GM23338 (cell line): ENCODE results near the gene CROCC2. TPM values are rescaled to one million over a fixed set of nuclear protein-coding genes. Genes with fewer than 3 reads are reported as not detected.

Source experiments
- ATAC-seq: fragments of 200-7000 bp; cut with Tn5 transposase; 3 replicates; pipeline ENCODE4 v1.9.1; 2020
- DNase-seq: peaks from one replicate; pipeline ENCODE4 v3.0.0-alpha.2; 2015; ENCODE audit warnings: low spot score
- H2AFZ ChIP-seq: fragments of 200-600 bp; sonication (generic); 2 replicates; pipeline ENCODE4 v1.8.0; 2016; ENCODE audit warnings: antibody characterized with exemption, mild to moderate bottlenecking, moderate library complexity
- H3F3A ChIP-seq: fragments of 200-600 bp; sonication (generic); replicated peaks from 2 replicates; pipeline ENCODE4 v1.8.0; 2017; ENCODE audit warnings: antibody characterized with exemption, mixed run types, low read depth
- H3K27ac ChIP-seq: fragments of 200-600 bp; sonication (generic); 2 replicates; pipeline ENCODE4 v1.6.1; 2016; ENCODE audit warnings: low read depth
- H3K27me3 ChIP-seq: fragments of 200-600 bp; sonication (generic); 2 replicates; pipeline ENCODE4 v1.8.0; 2016; ENCODE audit warnings: mild to moderate bottlenecking, mixed run types, moderate library complexity; ENCODE audit not compliant: insufficient read depth
- H3K36me3 ChIP-seq: fragments of 200-600 bp; sonication (generic); 2 replicates; pipeline ENCODE4 v1.8.0; 2016; ENCODE audit warnings: mild to moderate bottlenecking; ENCODE audit not compliant: insufficient read depth
- H3K4me1 ChIP-seq: fragments of 200-600 bp; sonication (generic); 2 replicates; pipeline ENCODE4 v1.8.0; 2016; ENCODE audit warnings: mild to moderate bottlenecking, moderate library complexity; ENCODE audit not compliant: insufficient read depth
- H3K4me2 ChIP-seq: fragments of 200-600 bp; sonication (generic); 2 replicates; pipeline ENCODE4 v1.7.1; 2017; ENCODE audit warnings: mixed run types
- H3K4me3 ChIP-seq: fragments of 200-600 bp; sonication (generic); 2 replicates; pipeline ENCODE4 v1.6.1; 2016; ENCODE audit warnings: mixed run types
- H3K79me2 ChIP-seq: fragments of 200-600 bp; sonication (generic); replicated peaks from 2 replicates; pipeline ENCODE4 v1.8.0; 2017; ENCODE audit warnings: mild to moderate bottlenecking; ENCODE audit not compliant: insufficient read depth
- H3K9me2 ChIP-seq: fragments of 200-600 bp; sonication (generic); 2 replicates; pipeline ENCODE4 v1.8.0; 2017; ENCODE audit not compliant: insufficient read depth
- H4K20me1 ChIP-seq: fragments of 200-600 bp; sonication (generic); replicated peaks from 2 replicates; pipeline ENCODE4 v1.8.0; 2017; ENCODE audit warnings: mild to moderate bottlenecking; ENCODE audit not compliant: insufficient read depth
- H3K27ac Mint-ChIP-seq: 2 replicates; pipeline ENCODE4 v1.8.0; 2020; ENCODE audit warnings: inconsistent platforms, mild to moderate bottlenecking, moderate library complexity, mixed read lengths
- H3K27me3 Mint-ChIP-seq: 3 replicates; pipeline ENCODE4 v1.8.0; 2022; ENCODE audit warnings: low read depth, mild to moderate bottlenecking, moderate library complexity, mixed read lengths, inconsistent platforms; ENCODE audit not compliant: insufficient read depth, poor library complexity
- H3K36me3 Mint-ChIP-seq: 3 replicates; pipeline ENCODE4 v1.8.0; 2021; ENCODE audit warnings: low read depth, mild to moderate bottlenecking, inconsistent platforms, moderate library complexity, mixed read lengths
- H3K4me1 Mint-ChIP-seq: 3 replicates; pipeline ENCODE4 v1.8.0; 2020; ENCODE audit warnings: mild to moderate bottlenecking, inconsistent platforms, mixed read lengths
- H3K4me3 Mint-ChIP-seq: 3 replicates; pipeline ENCODE4 v1.8.0; 2021; ENCODE audit warnings: moderate library complexity, mild to moderate bottlenecking, inconsistent platforms, mixed read lengths
- H3K9me3 Mint-ChIP-seq: 3 replicates; pipeline ENCODE4 v1.8.0; 2020; ENCODE audit warnings: moderate library complexity, mild to moderate bottlenecking, inconsistent platforms, mixed read lengths
- CREB1 ChIP-seq: fragments of 250-450 bp; sonication (Bioruptor Pico); IDR thresholded peaks from 2 replicates; pipeline ENCODE4 v1.5.0; 2020; ENCODE audit warnings: low read depth, mild to moderate bottlenecking, moderate library complexity
- EZH2 ChIP-seq: fragments of 200-600 bp; sonication (generic); IDR thresholded peaks from one replicate; pipeline ENCODE4 v1.8.0; 2017; ENCODE audit warnings: antibody characterized with exemption, mild to moderate bottlenecking, low read depth; ENCODE audit not compliant: unreplicated experiment
- EZH2phosphoT487 ChIP-seq: fragments of 200-600 bp; sonication (generic); IDR thresholded peaks from one replicate; pipeline ENCODE4 v1.8.1; 2018; ENCODE audit warnings: antibody characterized with exemption; ENCODE audit not compliant: unreplicated experiment
- JUNB ChIP-seq: IDR thresholded peaks from one replicate; pipeline ENCODE4 v1.6.1; 2016; ENCODE audit warnings: antibody characterized with exemption; ENCODE audit not compliant: unreplicated experiment
- NANOG ChIP-seq: IDR thresholded peaks from 2 replicates; pipeline ENCODE4 v1.6.1; 2016; ENCODE audit warnings: antibody characterized with exemption, borderline replicate concordance
- POLR2AphosphoS5 ChIP-seq: IDR thresholded peaks from 2 replicates; pipeline ENCODE4 v1.6.1; 2016; ENCODE audit warnings: antibody characterized with exemption, low read depth
- STAT1 ChIP-seq: IDR thresholded peaks from one replicate; pipeline ENCODE4 v1.6.1; 2016; ENCODE audit warnings: antibody characterized with exemption; ENCODE audit not compliant: unreplicated experiment
- ZNF114 ChIP-seq: fragments of 250-450 bp; sonication (Bioruptor Pico); IDR thresholded peaks from 2 replicates; pipeline ENCODE4 v1.5.0; 2020; ENCODE audit warnings: mild to moderate bottlenecking, moderate library complexity
- ZNF331 ChIP-seq: fragments of 250-450 bp; sonication (Bioruptor Pico); IDR thresholded peaks from 2 replicates; pipeline ENCODE4 v1.5.0; 2020; ENCODE audit warnings: low read depth, mild to moderate bottlenecking, moderate library complexity
- polyA plus RNA-seq: library from polyadenylated mRNA; unstranded; fragments of >200 nt; fragmentation: Nextera tagmentation; extraction: Ambion mirVana; gene quantifications from 2 replicates; pipeline ENCODE4 v1.2.1, GENCODE V29; 2016
- total RNA-seq: library from RNA; depleted of rRNA; stranded (reverse); fragments of >200 nt; shearing (Covaris generic); gene quantifications from 2 replicates; pipeline ENCODE4 v1.2.3, GENCODE V29; 2014
- TF ChIP-seq, protein P1 (sequence below): fragments of 250-450 bp; sonication (Bioruptor Pico); IDR thresholded peaks from 2 replicates; pipeline ENCODE4 v1.5.0; 2020; ENCODE audit warnings: mild to moderate bottlenecking, moderate library complexity
- TF ChIP-seq, protein P2 (sequence below): IDR thresholded peaks from one replicate; pipeline ENCODE4 v1.6.1; 2018; ENCODE audit warnings: antibody characterized with exemption; ENCODE audit not compliant: unreplicated experiment
- TF ChIP-seq, protein P3 (sequence below), 2 experiments: fragments of 200-600 bp in 1 of 2; sonication (generic) in 1 of 2; conservative IDR thresholded peaks; 2 replicates each; pipeline versions ENCODE4 v1.5.1 to v1.6.1; 2016 to 2017; ENCODE audit warnings: antibody characterized with exemption in 2 of 2, low read depth in 2 of 2, mild to moderate bottlenecking in 2 of 2, moderate library complexity in 1 of 2
- TF ChIP-seq, protein P4 (sequence below): IDR thresholded peaks from 2 replicates; pipeline ENCODE4 v1.6.1; 2016; ENCODE audit warnings: antibody characterized with exemption

CROCC2 gene
- total and polyA plus RNA-seq, 2 experiments from 2014 or later: not detected

- no peak overlapping the region for H3K4me2 ChIP-seq
- H3K36me3 Mint-ChIP-seq: no peaks in the 10 kb centered on the region
- H3K4me1 Mint-ChIP-seq: 0 out of 3 replicates have a peak, but pooled peaks cover 2% of the 10 kb centered on the region
- peaks cover 6% of the 10 kb centered on the region; the same call in 1 of the 2 replicates for H3K27me3 ChIP-seq
- no peak overlapping the region for H3K4me3 ChIP-seq
- DNase-seq (no peak), ATAC-seq (no peak)
- TF ChIP-seq, protein P1, sequence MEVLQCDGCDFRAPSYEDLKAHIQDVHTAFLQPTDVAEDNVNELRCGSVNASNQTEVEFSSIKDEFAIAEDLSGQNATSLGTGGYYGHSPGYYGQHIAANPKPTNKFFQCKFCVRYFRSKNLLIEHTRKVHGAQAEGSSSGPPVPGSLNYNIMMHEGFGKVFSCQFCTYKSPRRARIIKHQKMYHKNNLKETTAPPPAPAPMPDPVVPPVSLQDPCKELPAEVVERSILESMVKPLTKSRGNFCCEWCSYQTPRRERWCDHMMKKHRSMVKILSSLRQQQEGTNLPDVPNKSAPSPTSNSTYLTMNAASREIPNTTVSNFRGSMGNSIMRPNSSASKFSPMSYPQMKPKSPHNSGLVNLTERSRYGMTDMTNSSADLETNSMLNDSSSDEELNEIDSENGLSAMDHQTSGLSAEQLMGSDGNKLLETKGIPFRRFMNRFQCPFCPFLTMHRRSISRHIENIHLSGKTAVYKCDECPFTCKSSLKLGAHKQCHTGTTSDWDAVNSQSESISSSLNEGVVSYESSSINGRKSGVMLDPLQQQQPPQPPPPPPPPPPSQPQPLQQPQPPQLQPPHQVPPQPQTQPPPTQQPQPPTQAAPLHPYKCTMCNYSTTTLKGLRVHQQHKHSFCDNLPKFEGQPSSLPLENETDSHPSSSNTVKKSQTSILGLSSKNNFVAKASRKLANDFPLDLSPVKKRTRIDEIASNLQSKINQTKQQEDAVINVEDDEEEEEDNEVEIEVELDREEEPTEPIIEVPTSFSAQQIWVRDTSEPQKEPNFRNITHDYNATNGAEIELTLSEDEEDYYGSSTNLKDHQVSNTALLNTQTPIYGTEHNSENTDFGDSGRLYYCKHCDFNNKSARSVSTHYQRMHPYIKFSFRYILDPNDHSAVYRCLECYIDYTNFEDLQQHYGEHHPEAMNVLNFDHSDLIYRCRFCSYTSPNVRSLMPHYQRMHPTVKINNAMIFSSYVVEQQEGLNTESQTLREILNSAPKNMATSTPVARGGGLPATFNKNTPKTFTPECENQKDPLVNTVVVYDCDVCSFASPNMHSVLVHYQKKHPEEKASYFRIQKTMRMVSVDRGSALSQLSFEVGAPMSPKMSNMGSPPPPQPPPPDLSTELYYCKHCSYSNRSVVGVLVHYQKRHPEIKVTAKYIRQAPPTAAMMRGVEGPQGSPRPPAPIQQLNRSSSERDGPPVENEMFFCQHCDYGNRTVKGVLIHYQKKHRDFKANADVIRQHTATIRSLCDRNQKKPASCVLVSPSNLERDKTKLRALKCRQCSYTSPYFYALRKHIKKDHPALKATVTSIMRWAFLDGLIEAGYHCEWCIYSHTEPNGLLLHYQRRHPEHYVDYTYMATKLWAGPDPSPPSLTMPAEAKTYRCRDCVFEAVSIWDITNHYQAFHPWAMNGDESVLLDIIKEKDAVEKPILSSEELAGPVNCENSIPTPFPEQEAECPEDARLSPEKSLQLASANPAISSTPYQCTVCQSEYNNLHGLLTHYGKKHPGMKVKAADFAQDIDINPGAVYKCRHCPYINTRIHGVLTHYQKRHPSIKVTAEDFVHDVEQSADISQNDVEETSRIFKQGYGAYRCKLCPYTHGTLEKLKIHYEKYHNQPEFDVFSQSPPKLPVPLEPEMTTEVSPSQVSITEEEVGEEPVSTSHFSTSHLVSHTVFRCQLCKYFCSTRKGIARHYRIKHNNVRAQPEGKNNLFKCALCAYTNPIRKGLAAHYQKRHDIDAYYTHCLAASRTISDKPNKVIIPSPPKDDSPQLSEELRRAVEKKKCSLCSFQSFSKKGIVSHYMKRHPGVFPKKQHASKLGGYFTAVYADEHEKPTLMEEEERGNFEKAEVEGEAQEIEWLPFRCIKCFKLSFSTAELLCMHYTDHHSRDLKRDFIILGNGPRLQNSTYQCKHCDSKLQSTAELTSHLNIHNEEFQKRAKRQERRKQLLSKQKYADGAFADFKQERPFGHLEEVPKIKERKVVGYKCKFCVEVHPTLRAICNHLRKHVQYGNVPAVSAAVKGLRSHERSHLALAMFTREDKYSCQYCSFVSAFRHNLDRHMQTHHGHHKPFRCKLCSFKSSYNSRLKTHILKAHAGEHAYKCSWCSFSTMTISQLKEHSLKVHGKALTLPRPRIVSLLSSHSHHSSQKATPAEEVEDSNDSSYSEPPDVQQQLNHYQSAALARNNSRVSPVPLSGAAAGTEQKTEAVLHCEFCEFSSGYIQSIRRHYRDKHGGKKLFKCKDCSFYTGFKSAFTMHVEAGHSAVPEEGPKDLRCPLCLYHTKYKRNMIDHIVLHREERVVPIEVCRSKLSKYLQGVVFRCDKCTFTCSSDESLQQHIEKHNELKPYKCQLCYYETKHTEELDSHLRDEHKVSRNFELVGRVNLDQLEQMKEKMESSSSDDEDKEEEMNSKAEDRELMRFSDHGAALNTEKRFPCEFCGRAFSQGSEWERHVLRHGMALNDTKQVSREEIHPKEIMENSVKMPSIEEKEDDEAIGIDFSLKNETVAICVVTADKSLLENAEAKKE (CRISPR knock-in tag): no peak
- TF ChIP-seq ZNF331 (CRISPR knock-in tag) (no peak), EZH2phosphoT487 (no peak), EZH2 (no peak), JUNB (no peak), NANOG (no peak), CREB1 (no peak), STAT1 (no peak), ZNF114 (CRISPR knock-in tag) (no peak), POLR2AphosphoS5 (no peak)
- TF ChIP-seq, protein P2, sequence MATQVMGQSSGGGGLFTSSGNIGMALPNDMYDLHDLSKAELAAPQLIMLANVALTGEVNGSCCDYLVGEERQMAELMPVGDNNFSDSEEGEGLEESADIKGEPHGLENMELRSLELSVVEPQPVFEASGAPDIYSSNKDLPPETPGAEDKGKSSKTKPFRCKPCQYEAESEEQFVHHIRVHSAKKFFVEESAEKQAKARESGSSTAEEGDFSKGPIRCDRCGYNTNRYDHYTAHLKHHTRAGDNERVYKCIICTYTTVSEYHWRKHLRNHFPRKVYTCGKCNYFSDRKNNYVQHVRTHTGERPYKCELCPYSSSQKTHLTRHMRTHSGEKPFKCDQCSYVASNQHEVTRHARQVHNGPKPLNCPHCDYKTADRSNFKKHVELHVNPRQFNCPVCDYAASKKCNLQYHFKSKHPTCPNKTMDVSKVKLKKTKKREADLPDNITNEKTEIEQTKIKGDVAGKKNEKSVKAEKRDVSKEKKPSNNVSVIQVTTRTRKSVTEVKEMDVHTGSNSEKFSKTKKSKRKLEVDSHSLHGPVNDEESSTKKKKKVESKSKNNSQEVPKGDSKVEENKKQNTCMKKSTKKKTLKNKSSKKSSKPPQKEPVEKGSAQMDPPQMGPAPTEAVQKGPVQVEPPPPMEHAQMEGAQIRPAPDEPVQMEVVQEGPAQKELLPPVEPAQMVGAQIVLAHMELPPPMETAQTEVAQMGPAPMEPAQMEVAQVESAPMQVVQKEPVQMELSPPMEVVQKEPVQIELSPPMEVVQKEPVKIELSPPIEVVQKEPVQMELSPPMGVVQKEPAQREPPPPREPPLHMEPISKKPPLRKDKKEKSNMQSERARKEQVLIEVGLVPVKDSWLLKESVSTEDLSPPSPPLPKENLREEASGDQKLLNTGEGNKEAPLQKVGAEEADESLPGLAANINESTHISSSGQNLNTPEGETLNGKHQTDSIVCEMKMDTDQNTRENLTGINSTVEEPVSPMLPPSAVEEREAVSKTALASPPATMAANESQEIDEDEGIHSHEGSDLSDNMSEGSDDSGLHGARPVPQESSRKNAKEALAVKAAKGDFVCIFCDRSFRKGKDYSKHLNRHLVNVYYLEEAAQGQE: no peak
- TF ChIP-seq, protein P3, sequence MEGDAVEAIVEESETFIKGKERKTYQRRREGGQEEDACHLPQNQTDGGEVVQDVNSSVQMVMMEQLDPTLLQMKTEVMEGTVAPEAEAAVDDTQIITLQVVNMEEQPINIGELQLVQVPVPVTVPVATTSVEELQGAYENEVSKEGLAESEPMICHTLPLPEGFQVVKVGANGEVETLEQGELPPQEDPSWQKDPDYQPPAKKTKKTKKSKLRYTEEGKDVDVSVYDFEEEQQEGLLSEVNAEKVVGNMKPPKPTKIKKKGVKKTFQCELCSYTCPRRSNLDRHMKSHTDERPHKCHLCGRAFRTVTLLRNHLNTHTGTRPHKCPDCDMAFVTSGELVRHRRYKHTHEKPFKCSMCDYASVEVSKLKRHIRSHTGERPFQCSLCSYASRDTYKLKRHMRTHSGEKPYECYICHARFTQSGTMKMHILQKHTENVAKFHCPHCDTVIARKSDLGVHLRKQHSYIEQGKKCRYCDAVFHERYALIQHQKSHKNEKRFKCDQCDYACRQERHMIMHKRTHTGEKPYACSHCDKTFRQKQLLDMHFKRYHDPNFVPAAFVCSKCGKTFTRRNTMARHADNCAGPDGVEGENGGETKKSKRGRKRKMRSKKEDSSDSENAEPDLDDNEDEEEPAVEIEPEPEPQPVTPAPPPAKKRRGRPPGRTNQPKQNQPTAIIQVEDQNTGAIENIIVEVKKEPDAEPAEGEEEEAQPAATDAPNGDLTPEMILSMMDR (conservative IDR thresholded peaks at IDR 0.05; ENCODE audit: low read depth in 2 of 2): no peak
- TF ChIP-seq, protein P4, sequence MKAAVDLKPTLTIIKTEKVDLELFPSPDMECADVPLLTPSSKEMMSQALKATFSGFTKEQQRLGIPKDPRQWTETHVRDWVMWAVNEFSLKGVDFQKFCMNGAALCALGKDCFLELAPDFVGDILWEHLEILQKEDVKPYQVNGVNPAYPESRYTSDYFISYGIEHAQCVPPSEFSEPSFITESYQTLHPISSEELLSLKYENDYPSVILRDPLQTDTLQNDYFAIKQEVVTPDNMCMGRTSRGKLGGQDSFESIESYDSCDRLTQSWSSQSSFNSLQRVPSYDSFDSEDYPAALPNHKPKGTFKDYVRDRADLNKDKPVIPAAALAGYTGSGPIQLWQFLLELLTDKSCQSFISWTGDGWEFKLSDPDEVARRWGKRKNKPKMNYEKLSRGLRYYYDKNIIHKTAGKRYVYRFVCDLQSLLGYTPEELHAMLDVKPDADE: no peak
- no peaks in the 10 kb centered on the region for H3K79me2 ChIP-seq
- no peaks in the 10 kb centered on the region for H4K20me1 ChIP-seq
- H3K27ac ChIP-seq: no peak overlapping the region
- no peak overlapping the region for H2AFZ ChIP-seq
- H3K4me1 ChIP-seq: no peaks in the 10 kb centered on the region; the same call in 1 of the 2 replicates
- no peak overlapping the region for H3K4me3 Mint-ChIP-seq
- H3K9me3 Mint-ChIP-seq: no peaks in the 10 kb centered on the region
- H3F3A ChIP-seq: 0 out of 2 replicates have a peak, but pooled peaks cover 3% of the 10 kb centered on the region
- H3K36me3 ChIP-seq: no peaks in the 10 kb centered on the region
- H3K27ac Mint-ChIP-seq: no peak overlapping the region
- H3K27me3 Mint-ChIP-seq: peaks cover 3% of the 10 kb centered on the region
- no peaks in the 10 kb centered on the region for H3K9me2 ChIP-seq
Observed at GRCh38 chr2:240912878-240913809, 7.0 kb downstream of the CROCC2 start.
